HG03095 (cell line): ENCODE measurements around the gene TXNDC8.
A peak's percentile ranks its signal among the peaks of the same experiment; 100 is the strongest.

Source experiments
- ATAC-seq: cut with Tn5 transposase; IDR thresholded peaks from one replicate; pipeline ENCODE4 v1.9.1; 2021; ENCODE audit warnings: moderate library complexity; ENCODE audit not compliant: unreplicated experiment

The TXNDC8 gene

GRCh38 chr9:110282018-110282738, 55.5 kb downstream of the TXNDC8 start:
- no peak for ATAC-seq

GRCh38 chr9:110278080-110278707, 59.5 kb downstream of the TXNDC8 start:
- ATAC-seq, result no peak

GRCh38 chr9:110276781-110277180, 60.9 kb downstream of the TXNDC8 start:
- ATAC-seq, result no peak

- ATAC-seq, result no peak
Measured at GRCh38 chr9:110270211-110270995, 67.3 kb downstream of the TXNDC8 start.

- ATAC-seq, result no peak
Measured at GRCh38 chr9:110266795-110267194, 70.9 kb downstream of the TXNDC8 start.

GRCh38 chr9:110261632-110262031, 76.0 kb downstream of the TXNDC8 start:
- no peak for ATAC-seq

GRCh38 chr9:110260911-110261310, 76.8 kb downstream of the TXNDC8 start:
- ATAC-seq, result no peak

- no peak for ATAC-seq
Measured at GRCh38 chr9:110259566-110259965, 78.1 kb downstream of the TXNDC8 start.

GRCh38 chr9:110258690-110259091, 79.0 kb downstream of the TXNDC8 start:
- ATAC-seq, result no peak

- ATAC-seq, result no peak
Measured at GRCh38 chr9:110257956-110258355, 79.7 kb downstream of the TXNDC8 start.

- ATAC-seq, result no peak
Measured at GRCh38 chr9:110257097-110257841, 80.4 kb downstream of the TXNDC8 start.

- ATAC-seq, result peak; percentile 66
Measured at GRCh38 chr9:110256380-110257096, 81.1 kb downstream of the TXNDC8 start, which contains the start of gene TXN. TSS of gene TXN (minus strand) at chr9:110256507. CDS start at chr9:110256435, 72 bp downstream.

- ATAC-seq, result peak; percentile 19
Measured at GRCh38 chr9:110255463-110256379, 81.9 kb downstream of the TXNDC8 start.

GRCh38 chr9:110255034-110255462, 82.6 kb downstream of the TXNDC8 start:
- no peak for ATAC-seq

GRCh38 chr9:110254500-110254899, 83.2 kb downstream of the TXNDC8 start:
- ATAC-seq, result no peak
